Calu3 (cell line): ENCODE measurements around the gene GUCD1. TPM values are rescaled to one million over a fixed set of nuclear protein-coding genes. Genes with fewer than 3 reads are reported as not detected.
"Not testable (repeated sequence)": the region's sequence is repeated elsewhere in the genome, so short reads cannot be mapped to it uniquely, and the experiment has no call there.

Experiments
- BruUV-seq: library from RNA; stranded (reverse); fragments of 400-500 nt; replicated peaks from 2 replicates; lab custom pipeline; 2021; lab: Mats Ljungman, UMichigan
- CTCF ChIA-PET: fragments of 300-600 bp; sonication (Branson Sonifier 250); formaldehyde crosslinking; loops from one replicate; lab custom pipeline; 2022; ENCODE audit warnings: antibody characterized with exemption; lab: Charles Lee
- DNase-seq: peaks from one replicate; pipeline ENCODE4 v3.0.0; 2022
- H3K27ac Mint-ChIP-seq: one replicate; pipeline ENCODE4 v1.8.0; 2022; ENCODE audit warnings: mixed read lengths; ENCODE audit not compliant: unreplicated experiment
- H3K27me3 Mint-ChIP-seq: one replicate; pipeline ENCODE4 v1.8.0; 2022; ENCODE audit warnings: mixed read lengths; ENCODE audit not compliant: unreplicated experiment
- H3K36me3 Mint-ChIP-seq: one replicate; pipeline ENCODE4 v1.8.0; 2022; ENCODE audit warnings: mild to moderate bottlenecking, moderate library complexity, mixed read lengths; ENCODE audit not compliant: insufficient read depth, unreplicated experiment
- H3K4me1 Mint-ChIP-seq: one replicate; pipeline ENCODE4 v1.8.0; 2022; ENCODE audit warnings: mild to moderate bottlenecking, low read depth, mixed read lengths; ENCODE audit not compliant: unreplicated experiment
- H3K4me3 Mint-ChIP-seq: one replicate; pipeline ENCODE4 v1.8.0; 2022; ENCODE audit warnings: mild to moderate bottlenecking, low read depth, moderate library complexity, mixed read lengths; ENCODE audit not compliant: unreplicated experiment
- H3K9me3 Mint-ChIP-seq: one replicate; pipeline ENCODE4 v1.8.0; 2022; ENCODE audit warnings: low read depth, mixed read lengths; ENCODE audit not compliant: unreplicated experiment
- intact Hi-C: fragments of 100-400 bp; cut with micrococcal nuclease; formaldehyde crosslinking; loops from one replicate; pipeline ENCODE4 v1.10.0; 2022; ENCODE audit not compliant: unreplicated experiment
- total RNA-seq: library from RNA; stranded (reverse); gene quantifications from 2 replicates; pipeline ENCODE4 v1.2.3, GENCODE V29; 2022
- TF ChIP-seq, protein P1 (sequence below): fragments of 200-600 bp; IDR thresholded peaks from one replicate; pipeline ENCODE4 v1.8.0; 2022; ENCODE audit warnings: antibody characterized with exemption; ENCODE audit not compliant: unreplicated experiment

GUCD1 gene
- total RNA-seq, 1 experiment from 2014 or later: 130 TPM

DNA sequence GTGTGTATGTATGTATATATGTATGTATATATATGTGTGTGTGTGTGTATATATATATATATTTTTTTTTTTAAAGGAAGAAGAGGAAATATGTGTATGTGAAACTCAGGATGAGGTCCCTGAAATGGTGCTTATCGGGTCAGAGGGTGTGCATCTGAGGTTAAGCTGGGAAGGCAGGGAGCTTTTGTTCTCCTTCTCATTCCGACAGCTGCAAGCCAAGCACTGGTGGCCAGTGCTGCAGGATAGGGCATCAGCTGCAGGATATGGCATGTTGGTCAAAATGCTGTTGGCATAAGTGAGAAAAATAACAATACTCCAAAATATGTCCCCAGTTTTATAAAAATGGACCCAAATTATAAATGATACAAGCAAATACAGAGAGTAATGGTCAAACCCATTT lies 8.3 kb upstream of the GUCD1 start:
- no peak for DNase-seq
- CTCF ChIA-PET: no interaction called here
- TF ChIP-seq, protein P1, sequence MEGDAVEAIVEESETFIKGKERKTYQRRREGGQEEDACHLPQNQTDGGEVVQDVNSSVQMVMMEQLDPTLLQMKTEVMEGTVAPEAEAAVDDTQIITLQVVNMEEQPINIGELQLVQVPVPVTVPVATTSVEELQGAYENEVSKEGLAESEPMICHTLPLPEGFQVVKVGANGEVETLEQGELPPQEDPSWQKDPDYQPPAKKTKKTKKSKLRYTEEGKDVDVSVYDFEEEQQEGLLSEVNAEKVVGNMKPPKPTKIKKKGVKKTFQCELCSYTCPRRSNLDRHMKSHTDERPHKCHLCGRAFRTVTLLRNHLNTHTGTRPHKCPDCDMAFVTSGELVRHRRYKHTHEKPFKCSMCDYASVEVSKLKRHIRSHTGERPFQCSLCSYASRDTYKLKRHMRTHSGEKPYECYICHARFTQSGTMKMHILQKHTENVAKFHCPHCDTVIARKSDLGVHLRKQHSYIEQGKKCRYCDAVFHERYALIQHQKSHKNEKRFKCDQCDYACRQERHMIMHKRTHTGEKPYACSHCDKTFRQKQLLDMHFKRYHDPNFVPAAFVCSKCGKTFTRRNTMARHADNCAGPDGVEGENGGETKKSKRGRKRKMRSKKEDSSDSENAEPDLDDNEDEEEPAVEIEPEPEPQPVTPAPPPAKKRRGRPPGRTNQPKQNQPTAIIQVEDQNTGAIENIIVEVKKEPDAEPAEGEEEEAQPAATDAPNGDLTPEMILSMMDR: no peak
- no peaks in the 10 kb centered on the region for H3K27me3 Mint-ChIP-seq
- H3K27ac Mint-ChIP-seq: no peak overlapping the region
- H3K4me3 Mint-ChIP-seq: no peak overlapping the region
- intact Hi-C loops: no loop called here
- H3K9me3 Mint-ChIP-seq: no peaks in the 10 kb centered on the region
- no TSS peak for BruUV-seq
- peaks cover 16% of the 10 kb centered on the region for H3K4me1 Mint-ChIP-seq
- peaks cover 45% of the 10 kb centered on the region for H3K36me3 Mint-ChIP-seq

DNA sequence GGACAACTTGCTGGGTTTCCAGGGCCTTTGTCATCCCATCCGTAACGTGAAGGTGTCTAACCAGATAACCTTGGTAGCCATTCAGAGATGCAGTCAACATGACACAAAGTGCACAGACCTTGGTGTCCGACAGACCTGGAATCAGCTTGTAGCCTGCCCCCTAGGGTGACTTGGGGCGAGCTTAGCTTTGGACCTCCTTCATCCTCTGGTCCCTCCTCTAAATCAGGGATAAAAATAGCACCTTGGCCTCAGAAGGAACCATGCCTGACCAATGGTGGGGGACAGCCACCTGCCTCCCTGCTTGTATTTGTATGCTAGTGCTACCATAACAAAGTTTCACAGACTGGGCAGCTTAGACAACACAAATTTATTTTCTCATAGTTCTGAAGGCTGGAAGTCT lies 4.5 kb upstream of the GUCD1 start:
- intact Hi-C loops: no loop called here

DNA sequence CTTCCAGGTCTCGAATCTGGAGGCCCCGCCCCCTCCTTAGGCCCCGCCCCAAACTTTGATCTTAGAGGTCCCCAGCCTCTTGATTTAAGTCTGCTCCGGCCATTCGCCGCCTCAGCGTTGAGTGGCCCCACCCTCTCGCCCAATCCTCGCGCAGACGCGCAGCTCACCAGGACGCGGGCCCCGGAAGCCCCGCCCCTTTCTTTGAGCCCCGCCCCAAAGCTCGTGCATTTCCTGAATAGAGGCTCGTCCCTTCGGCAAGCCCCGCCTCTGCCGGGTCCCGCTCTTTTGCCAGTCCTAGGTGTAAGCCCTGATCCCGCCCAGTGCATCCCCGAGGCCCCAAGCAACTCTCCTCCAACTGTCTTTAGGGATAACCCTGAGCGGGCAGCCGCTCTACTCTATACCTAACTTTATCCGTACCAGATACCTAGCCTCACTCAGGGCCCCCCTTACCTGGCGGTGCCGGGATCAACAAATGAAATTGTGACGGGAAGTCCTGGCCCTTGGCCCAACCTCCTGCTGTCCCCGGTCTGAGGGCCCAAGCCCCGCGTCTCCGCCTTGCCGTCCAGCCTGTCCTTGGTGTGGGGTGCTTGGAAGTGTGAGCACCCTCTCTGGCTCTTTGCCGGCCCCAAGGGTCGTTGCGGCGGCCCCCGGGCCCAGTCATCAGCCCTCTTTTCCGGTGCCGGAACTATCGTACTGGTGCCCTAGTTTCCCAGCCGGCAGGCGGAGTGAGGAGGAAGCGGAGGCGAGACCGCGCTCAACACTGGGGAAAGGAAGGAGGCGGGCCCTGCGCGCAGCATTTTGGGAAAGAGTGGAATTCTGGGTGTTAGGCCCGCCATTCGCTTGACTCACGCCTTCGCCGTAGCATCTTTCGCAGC lies 464 bp upstream of the GUCD1 start, which contains the start of gene SNRPD3:
TSS of gene SNRPD3 (plus strand) at position 835 of the 875 bp plus-strand sequence. CDS start 1,676 bp downstream, outside the sequence.
- intact Hi-C loops: no loop called here
- CTCF ChIA-PET: interaction anchor here (0.5 to 1.0 kb wide), 13 partner anchors 33 to 399 kb away, joined by 3 to 6 read pairs (median 3); no protein-coding TSS in a partner anchor

More for the DNA sequence above, 4.5 kb upstream of the GUCD1 start:
- no peaks in the 10 kb centered on the region for H3K9me3 Mint-ChIP-seq
- no peak overlapping the region for H3K27ac Mint-ChIP-seq
- CTCF ChIA-PET: interaction anchor here (1.0 kb wide), 1 partner anchor 29 kb away, joined by 3 read pairs; no protein-coding TSS in a partner anchor
- TF ChIP-seq, protein P1: no peak
- no peak overlapping the region for H3K4me3 Mint-ChIP-seq
- no peak for DNase-seq
- H3K27me3 Mint-ChIP-seq: no peaks in the 10 kb centered on the region
- BruUV-seq: no TSS peak
- peaks cover 28% of the 10 kb centered on the region for H3K4me1 Mint-ChIP-seq
- peaks cover 68% of the 10 kb centered on the region for H3K36me3 Mint-ChIP-seq

DNA sequence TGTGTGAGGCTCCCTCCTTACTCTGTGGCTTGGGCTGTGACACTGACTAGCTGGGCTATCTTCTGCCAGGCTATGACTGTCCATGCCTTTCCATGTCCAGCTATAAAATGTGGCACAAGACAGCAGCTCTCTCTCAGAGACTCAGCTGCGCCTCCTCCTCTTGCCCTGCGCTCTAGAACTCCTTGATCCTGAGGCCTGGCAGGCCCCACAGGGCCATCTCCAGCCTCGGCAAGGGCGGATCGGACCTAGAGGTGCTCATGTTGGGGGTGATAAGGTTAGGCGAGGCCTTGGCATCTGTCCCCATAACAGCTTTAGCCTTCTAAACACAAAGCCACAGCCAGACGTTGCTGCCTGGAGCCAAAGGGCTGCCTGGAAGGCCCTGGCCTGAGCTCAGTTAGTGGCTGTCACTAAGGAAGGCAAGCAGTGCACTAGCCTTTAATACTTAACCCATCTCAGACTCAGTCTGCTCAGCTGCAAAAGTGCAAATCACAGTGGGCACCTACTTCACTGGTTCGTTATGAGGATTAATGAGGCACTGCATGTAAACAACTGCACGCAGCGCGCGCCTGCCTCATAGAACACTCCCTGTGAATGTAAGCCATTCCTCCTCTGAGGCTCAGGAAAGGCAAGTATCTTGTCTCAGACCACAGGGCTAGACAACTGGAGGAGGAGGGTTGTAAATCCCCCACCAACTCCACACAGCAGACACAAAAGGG lies 1.2 kb downstream of the GUCD1 start:
- Mint-ChIP-seq H3K27me3 (no peaks in the 10 kb centered on the region), H3K4me3 (peak overlapping the region; percentile 97), H3K4me1 (peaks cover 64% of the 10 kb centered on the region), H3K36me3 (peaks cover 85% of the 10 kb centered on the region), H3K27ac (peak overlapping the region; percentile 84), H3K9me3 (no peaks in the 10 kb centered on the region)
- CTCF ChIA-PET: no interaction called here
- no TSS peak for BruUV-seq
- TF ChIP-seq, protein P1: no peak
- intact Hi-C loops: no loop called here
- DNase-seq: no peak

More for the DNA sequence above, 464 bp upstream of the GUCD1 start, which contains the start of gene SNRPD3:
- BruUV-seq: no TSS peak
- Mint-ChIP-seq H3K4me3 (peak within 1 kb of the TSS; percentile 97), H3K4me1 (peaks cover 51% of the 10 kb centered on the region), H3K9me3 (no peaks in the 10 kb centered on the region), H3K36me3 (peaks cover 80% of the 10 kb centered on the region), H3K27ac (peak within 1 kb of the TSS; percentile 83), H3K27me3 (no peaks in the 10 kb centered on the region)
- DNase-seq: peak; percentile 97
- TF ChIP-seq, protein P1: no peak

DNA sequence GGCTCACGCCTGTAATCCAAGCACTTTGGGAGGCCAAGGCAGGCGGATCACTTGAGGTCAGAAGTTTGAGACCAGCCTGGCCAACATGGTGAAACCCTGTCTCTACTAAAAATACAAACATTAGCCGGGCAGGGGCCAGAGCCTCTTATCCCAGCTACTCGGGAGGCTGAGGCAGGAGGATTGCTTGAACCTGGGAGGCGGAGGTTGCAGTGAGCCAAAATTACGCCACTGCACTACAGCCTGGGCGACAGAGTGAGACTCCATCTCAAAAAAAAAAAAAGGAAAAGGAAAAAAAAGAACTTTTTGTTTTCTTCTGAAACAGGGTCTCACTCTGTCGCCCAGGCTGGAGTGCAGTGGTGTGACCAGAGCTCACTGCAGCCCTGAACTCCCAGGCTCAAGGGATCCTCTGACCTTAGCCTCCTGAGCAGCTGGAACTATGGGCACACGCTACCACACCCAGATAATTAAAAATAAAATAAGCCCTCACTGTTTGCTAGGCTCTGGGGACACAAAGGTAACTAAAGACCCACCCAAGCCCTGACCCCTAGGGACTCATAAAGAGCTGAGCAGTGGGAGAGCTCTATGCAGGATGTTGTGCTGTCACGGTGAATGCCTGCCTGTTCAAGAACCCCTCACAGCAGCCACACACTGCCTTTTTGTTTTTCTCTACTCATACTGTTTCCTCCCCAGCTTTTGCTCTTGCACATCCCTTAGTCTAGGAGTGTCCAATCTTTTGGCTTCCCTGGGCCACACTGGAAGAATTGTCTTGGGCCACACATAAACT lies 2.2 kb downstream of the GUCD1 start:
- BruUV-seq, H3K27me3 Mint-ChIP-seq, DNase-seq, intact Hi-C loops, H3K9me3 Mint-ChIP-seq, CTCF ChIA-PET: not testable (repeated sequence)
- H3K4me1 Mint-ChIP-seq: peaks cover 56% of the 10 kb centered on the region
- peak overlapping the region; percentile 42 for H3K27ac Mint-ChIP-seq
- H3K4me3 Mint-ChIP-seq: peak overlapping the region; percentile 97
- peaks cover 82% of the 10 kb centered on the region for H3K36me3 Mint-ChIP-seq
